Liver (tissue), 9 donors: ENCODE measurements around the gene DAO. TPM values are rescaled to one million over a fixed set of nuclear protein-coding genes. Genes with fewer than 3 reads are reported as not detected.

Experiments used
- DNase-seq: peaks from one replicate; pipeline ENCODE4 v3.0.0-alpha.2; 2017; ENCODE audit warnings: low spot score
- H3K27ac ChIP-seq, 2 donors: one replicate each; pipeline ENCODE4 v1.7.0; 2013; ENCODE audit warnings: inconsistent platforms in 2 of 2, low read length in 2 of 2, control low read depth in 1 of 2, low read depth in 1 of 2, mild to moderate bottlenecking in 1 of 2
- H3K27me3 ChIP-seq, 4 donors: one replicate each; pipeline versions ENCODE4 v1.6.1 to v1.7.0; 2013; ENCODE audit warnings: low read length in 3 of 4, inconsistent platforms in 1 of 4, mild to moderate bottlenecking in 1 of 4, moderate library complexity in 1 of 4; ENCODE audit not compliant: control insufficient read depth in 4 of 4, insufficient read depth in 4 of 4
- H3K36me3 ChIP-seq, 4 donors: one replicate each; pipeline versions ENCODE4 v1.6.1 to v1.7.0; 2013; ENCODE audit warnings: low read length in 3 of 4, mild to moderate bottlenecking in 3 of 4, low read depth in 1 of 4, moderate library complexity in 1 of 4; ENCODE audit not compliant: control insufficient read depth in 4 of 4, insufficient read depth in 3 of 4
- H3K4me1 ChIP-seq, 4 donors: one replicate each; pipeline versions ENCODE4 v1.6.1 to v1.7.0; 2013; ENCODE audit warnings: low read length in 3 of 4, mild to moderate bottlenecking in 3 of 4, moderate library complexity in 1 of 4; ENCODE audit not compliant: control insufficient read depth in 4 of 4, insufficient read depth in 4 of 4
- H3K4me3 ChIP-seq, 3 donors: one replicate each; pipeline versions ENCODE4 v1.6.1 to v1.7.0; 2013; ENCODE audit warnings: low read length in 3 of 3, control low read depth in 1 of 3, low read depth in 1 of 3, mild to moderate bottlenecking in 1 of 3
- H3K9ac ChIP-seq, 2 donors: one replicate each; pipeline ENCODE4 v1.7.0; 2013; ENCODE audit warnings: low read length in 2 of 2, mild to moderate bottlenecking in 2 of 2, moderate library complexity in 2 of 2, control low read depth in 1 of 2, low read depth in 1 of 2
- H3K9me3 ChIP-seq, 4 donors: one replicate each; pipeline versions ENCODE4 v1.6.1 to v1.7.0; 2013; ENCODE audit warnings: low read length in 3 of 4; ENCODE audit not compliant: control insufficient read depth in 4 of 4
- CTCF ChIP-seq: fragments of 150-350 bp; IDR thresholded peaks from 2 replicates; pipeline ENCODE4 v1.5.1; 2017; ENCODE audit warnings: improper control_type of control experiment, low read depth, low read length; ENCODE audit not compliant: missing input control
- EGR1 ChIP-seq, 2 donors: IDR thresholded peaks; 2 replicates each; pipeline ENCODE4 v1.6.1; 2016 to 2018; ENCODE audit warnings: antibody characterized with exemption in 2 of 2, low read depth in 2 of 2
- FOXA1 ChIP-seq: IDR thresholded peaks from 2 replicates; pipeline ENCODE4 v1.6.1; 2016; ENCODE audit warnings: antibody characterized with exemption
- FOXA2 ChIP-seq: IDR thresholded peaks from 2 replicates; pipeline ENCODE4 v1.6.1; 2016; ENCODE audit warnings: antibody characterized with exemption
- GABPA ChIP-seq, 2 donors: IDR thresholded peaks in 1 of 2; conservative IDR thresholded peaks in 1 of 2; 2 replicates each; pipeline ENCODE4 v1.6.1; 2016; ENCODE audit warnings: antibody characterized with exemption in 2 of 2, mild to moderate bottlenecking in 1 of 2, moderate library complexity in 1 of 2
- HNF4A ChIP-seq, 2 donors: conservative IDR thresholded peaks; 2 replicates each; pipeline ENCODE4 v1.6.1; 2016; ENCODE audit warnings: antibody characterized with exemption in 2 of 2, mild to moderate bottlenecking in 2 of 2
- HNF4G ChIP-seq: IDR thresholded peaks from 2 replicates; pipeline ENCODE4 v1.6.1; 2016; ENCODE audit warnings: antibody characterized with exemption
- JUND ChIP-seq, 2 donors: IDR thresholded peaks; 2 replicates each; pipeline ENCODE4 v1.6.1; 2016; ENCODE audit warnings: antibody characterized with exemption in 2 of 2
- NR2F2 ChIP-seq: IDR thresholded peaks from 2 replicates; pipeline ENCODE4 v1.6.1; 2016; ENCODE audit warnings: antibody characterized with exemption
- RAD21 ChIP-seq, 2 donors: IDR thresholded peaks; 2 replicates each; pipeline ENCODE4 v1.6.1; 2016; ENCODE audit warnings: antibody characterized with exemption in 2 of 2, mild to moderate bottlenecking in 2 of 2
- RXRA ChIP-seq, 2 donors: IDR thresholded peaks; 2 replicates each; pipeline ENCODE4 v1.6.1; 2017 to 2018; ENCODE audit warnings: antibody characterized with exemption in 2 of 2, mild to moderate bottlenecking in 1 of 2
- SP1 ChIP-seq: IDR thresholded peaks from 2 replicates; pipeline ENCODE4 v1.6.1; 2018; ENCODE audit warnings: antibody characterized with exemption, mild to moderate bottlenecking
- TAF1 ChIP-seq: conservative IDR thresholded peaks from 2 replicates; pipeline ENCODE4 v1.6.1; 2016; ENCODE audit warnings: antibody characterized with exemption, mild to moderate bottlenecking
- YY1 ChIP-seq: IDR thresholded peaks from 2 replicates; pipeline ENCODE4 v1.6.1; 2016; ENCODE audit warnings: antibody characterized with exemption, mild to moderate bottlenecking
- ZBTB33 ChIP-seq: IDR thresholded peaks from 2 replicates; pipeline ENCODE4 v1.6.1; 2016; ENCODE audit warnings: antibody characterized with exemption
- WGBS: extraction: QIAGEN DNeasy Blood & Tissue Kit; methylation state at CpG from one replicate; pipeline ENCODE4 v1.1.7; 2013; 5-methylcytosine and 5-hydroxymethylcytosine counted together
- polyA plus RNA-seq, 2 donors: library from polyadenylated mRNA; stranded (reverse) in 1 of 2; unstranded in 1 of 2; fragments of 200-250 nt in 1 of 2; fragments of >200 nt in 1 of 2; fragmentation: Nextera tagmentation in 1 of 2; extraction: Ambion mirVana in 1 of 2; gene quantifications; one replicate each; pipeline versions ENCODE4 v1.2.1 to v1.2.3, GENCODE V29; 2013 to 2015
- total RNA-seq, 2 donors: library from RNA; depleted of rRNA; stranded (reverse); fragments of >200 nt; gene quantifications; one replicate each; pipeline ENCODE4 v1.2.3, GENCODE V29; 2014
- TF ChIP-seq, protein P1 (sequence below): IDR thresholded peaks from 2 replicates; pipeline ENCODE4 v1.6.1; 2016; ENCODE audit warnings: antibody characterized with exemption
- TF ChIP-seq, protein P2 (sequence below): IDR thresholded peaks from 2 replicates; pipeline ENCODE4 v1.6.1; 2016; ENCODE audit warnings: antibody characterized with exemption
- TF ChIP-seq, protein P3 (sequence below): IDR thresholded peaks from 2 replicates; pipeline ENCODE4 v1.6.1; 2016; ENCODE audit warnings: antibody characterized with exemption, mild to moderate bottlenecking
- donor health status: healthy.
- donor health status: healthy.
- donor health status: healthy.
- donor health status: healthy.
- donor health status: healthy.

The DAO gene
- total and polyA plus RNA-seq, 4 donors = 0.84 to 51.4 (median 22.9) TPM

- no peaks in the 10 kb centered on the region for H3K36me3 ChIP-seq
- 94% methylated on average over 15 of the region's 15 CpGs for WGBS
- no peak overlapping the region for H3K9ac ChIP-seq
- no peak for TF ChIP-seq CTCF
- no peak for TF ChIP-seq FOXA2
- no peak for TF ChIP-seq EGR1 (IDR thresholded peaks at IDR 0.05; ENCODE audit: low read depth in 2 of 2)
- TF ChIP-seq, protein P1, sequence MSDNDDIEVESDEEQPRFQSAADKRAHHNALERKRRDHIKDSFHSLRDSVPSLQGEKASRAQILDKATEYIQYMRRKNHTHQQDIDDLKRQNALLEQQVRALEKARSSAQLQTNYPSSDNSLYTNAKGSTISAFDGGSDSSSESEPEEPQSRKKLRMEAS = no peak
- no peak for TF ChIP-seq ZBTB33
- no peak for TF ChIP-seq GABPA (IDR thresholded peaks at IDR 0.05 in 1 of 2, conservative IDR thresholded peaks at IDR 0.05 in 1 of 2)
- TF ChIP-seq HNF4G = no peak
- TF ChIP-seq FOXA1 = no peak
- TF ChIP-seq YY1 = no peak
- TF ChIP-seq TAF1 = no peak
- TF ChIP-seq NR2F2 = no peak
- TF ChIP-seq, protein P2, sequence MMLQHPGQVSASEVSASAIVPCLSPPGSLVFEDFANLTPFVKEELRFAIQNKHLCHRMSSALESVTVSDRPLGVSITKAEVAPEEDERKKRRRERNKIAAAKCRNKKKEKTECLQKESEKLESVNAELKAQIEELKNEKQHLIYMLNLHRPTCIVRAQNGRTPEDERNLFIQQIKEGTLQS = no peak
- no peak for TF ChIP-seq RXRA (IDR thresholded peaks at IDR 0.05)
- no peak overlapping the region for H3K4me3 ChIP-seq
- no peaks in the 10 kb centered on the region for H3K27me3 ChIP-seq
- peaks cover 0 to 3% (median 0%) of the 10 kb centered on the region in 4 donors for H3K4me1 ChIP-seq
- no peak for DNase-seq
- no peak overlapping the region for H3K27ac ChIP-seq
- H3K9me3 ChIP-seq = no peaks in the 10 kb centered on the region
Observed at GRCh38 chr12:108915632-108916133, 35.8 kb downstream of the DAO start.

DNA sequence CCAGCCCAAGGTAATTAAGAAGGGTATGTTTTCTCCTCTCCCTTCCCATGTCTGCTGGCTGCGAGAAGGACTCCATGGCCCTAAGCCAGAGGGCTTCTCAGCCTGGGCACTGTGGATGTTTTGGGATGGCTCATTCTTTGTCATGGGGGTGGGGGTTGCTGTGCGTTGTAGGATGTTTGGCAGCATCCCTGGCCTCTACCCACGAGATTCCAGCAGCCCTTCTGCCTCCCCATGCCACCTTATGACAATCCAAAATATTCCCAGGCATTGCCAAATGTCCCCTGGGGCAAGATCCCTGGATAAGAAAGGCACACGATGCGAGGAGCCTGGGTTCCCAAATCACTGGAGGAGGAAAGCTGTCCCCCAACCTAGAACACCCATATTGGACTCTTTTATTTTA lies 36.4 kb downstream of the DAO start:
- no peaks in the 10 kb centered on the region for H3K9me3 ChIP-seq
- DNase-seq = no peak
- no peaks in the 10 kb centered on the region for H3K36me3 ChIP-seq
- H3K4me1 ChIP-seq = peaks cover 0 to 3% (median 0%) of the 10 kb centered on the region in 4 donors
- no peak overlapping the region for H3K27ac ChIP-seq
- no peak overlapping the region for H3K9ac ChIP-seq
- H3K4me3 ChIP-seq = no peak overlapping the region
- 80% methylated on average over 5 of the region's 5 CpGs for WGBS
- TF ChIP-seq RAD21 (IDR thresholded peaks at IDR 0.05) = no peak
- TF ChIP-seq TAF1 = no peak
- TF ChIP-seq JUND (IDR thresholded peaks at IDR 0.05) = no peak
- H3K27me3 ChIP-seq = no peaks in the 10 kb centered on the region

- H3K27ac ChIP-seq = no peak overlapping the region
- peaks cover 0 to 7% (median 3%) of the 10 kb centered on the region in 4 donors for H3K4me1 ChIP-seq
- no peak overlapping the region for H3K9ac ChIP-seq
- no peaks in the 10 kb centered on the region for H3K9me3 ChIP-seq
- H3K27me3 ChIP-seq = no peaks in the 10 kb centered on the region
- H3K36me3 ChIP-seq = no peaks in the 10 kb centered on the region
- 71% methylated on average over 2 of the region's 2 CpGs for WGBS
- H3K4me3 ChIP-seq = no peak overlapping the region
- DNase-seq = no peak
- TF ChIP-seq, protein P2 = no peak
- no peak for TF ChIP-seq FOXA1
- no peak for TF ChIP-seq HNF4A (conservative IDR thresholded peaks at IDR 0.05)
- TF ChIP-seq, protein P1 = no peak
- no peak for TF ChIP-seq RAD21 (IDR thresholded peaks at IDR 0.05)
- TF ChIP-seq GABPA (IDR thresholded peaks at IDR 0.05 in 1 of 2, conservative IDR thresholded peaks at IDR 0.05 in 1 of 2) = no peak
- TF ChIP-seq YY1 = no peak
- no peak for TF ChIP-seq FOXA2
- no peak for TF ChIP-seq RXRA (IDR thresholded peaks at IDR 0.05)
- TF ChIP-seq, protein P3, sequence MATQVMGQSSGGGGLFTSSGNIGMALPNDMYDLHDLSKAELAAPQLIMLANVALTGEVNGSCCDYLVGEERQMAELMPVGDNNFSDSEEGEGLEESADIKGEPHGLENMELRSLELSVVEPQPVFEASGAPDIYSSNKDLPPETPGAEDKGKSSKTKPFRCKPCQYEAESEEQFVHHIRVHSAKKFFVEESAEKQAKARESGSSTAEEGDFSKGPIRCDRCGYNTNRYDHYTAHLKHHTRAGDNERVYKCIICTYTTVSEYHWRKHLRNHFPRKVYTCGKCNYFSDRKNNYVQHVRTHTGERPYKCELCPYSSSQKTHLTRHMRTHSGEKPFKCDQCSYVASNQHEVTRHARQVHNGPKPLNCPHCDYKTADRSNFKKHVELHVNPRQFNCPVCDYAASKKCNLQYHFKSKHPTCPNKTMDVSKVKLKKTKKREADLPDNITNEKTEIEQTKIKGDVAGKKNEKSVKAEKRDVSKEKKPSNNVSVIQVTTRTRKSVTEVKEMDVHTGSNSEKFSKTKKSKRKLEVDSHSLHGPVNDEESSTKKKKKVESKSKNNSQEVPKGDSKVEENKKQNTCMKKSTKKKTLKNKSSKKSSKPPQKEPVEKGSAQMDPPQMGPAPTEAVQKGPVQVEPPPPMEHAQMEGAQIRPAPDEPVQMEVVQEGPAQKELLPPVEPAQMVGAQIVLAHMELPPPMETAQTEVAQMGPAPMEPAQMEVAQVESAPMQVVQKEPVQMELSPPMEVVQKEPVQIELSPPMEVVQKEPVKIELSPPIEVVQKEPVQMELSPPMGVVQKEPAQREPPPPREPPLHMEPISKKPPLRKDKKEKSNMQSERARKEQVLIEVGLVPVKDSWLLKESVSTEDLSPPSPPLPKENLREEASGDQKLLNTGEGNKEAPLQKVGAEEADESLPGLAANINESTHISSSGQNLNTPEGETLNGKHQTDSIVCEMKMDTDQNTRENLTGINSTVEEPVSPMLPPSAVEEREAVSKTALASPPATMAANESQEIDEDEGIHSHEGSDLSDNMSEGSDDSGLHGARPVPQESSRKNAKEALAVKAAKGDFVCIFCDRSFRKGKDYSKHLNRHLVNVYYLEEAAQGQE = no peak
- no peak for TF ChIP-seq SP1
- TF ChIP-seq EGR1 (IDR thresholded peaks at IDR 0.05; ENCODE audit: low read depth in 2 of 2) = no peak
- TF ChIP-seq NR2F2 = no peak
Observed at GRCh38 chr12:108918206-108918605, 38.3 kb downstream of the DAO start.
